GM21723 (cell line): Measurements from ENCODE around the gene ZNF467.

Source experiments
- ATAC-seq: cut with Tn5 transposase; IDR thresholded peaks from one replicate; pipeline ENCODE4 v1.9.1; 2021; ENCODE audit warnings: mild to moderate bottlenecking, moderate library complexity; ENCODE audit not compliant: unreplicated experiment

Gene ZNF467

DNA sequence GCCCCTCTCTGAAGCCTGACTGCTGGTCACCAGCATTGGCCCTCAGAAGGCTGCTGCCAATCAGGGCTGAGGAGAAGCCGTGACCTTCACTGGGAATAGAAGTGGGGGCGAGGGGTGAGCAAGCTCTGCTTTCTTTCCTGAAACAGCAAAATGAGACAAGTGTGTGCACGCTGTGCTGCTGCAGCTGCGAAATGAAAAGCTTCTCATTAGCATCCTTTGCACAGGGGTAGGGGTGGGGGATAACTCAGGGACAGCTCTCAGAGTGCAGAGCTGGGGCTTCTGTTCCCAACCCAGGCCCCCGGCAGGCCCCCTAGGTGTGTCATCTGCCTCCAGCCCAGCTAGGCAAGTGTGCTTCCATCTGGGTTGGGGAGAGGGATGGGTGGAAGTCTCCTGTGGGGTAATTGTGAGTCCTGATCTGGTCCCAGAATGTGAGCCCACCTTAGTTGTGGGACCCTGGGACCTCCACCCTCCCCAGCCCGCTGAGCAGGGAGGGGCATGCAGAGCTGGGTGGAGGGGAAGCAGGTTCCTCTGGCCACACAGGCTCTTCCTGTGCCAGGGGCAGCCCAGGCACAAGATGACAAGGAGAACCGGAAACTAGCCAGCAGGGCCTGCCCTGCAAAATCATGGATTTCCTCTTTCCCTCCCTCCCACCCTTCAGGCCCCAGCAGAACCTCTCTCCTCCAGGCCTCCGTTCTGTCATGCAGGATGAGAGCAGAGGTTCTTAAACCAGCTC is 22.2 kb downstream of the ZNF467 start:
- ATAC-seq = no peak

- ATAC-seq = no peak
Observed at GRCh38 chr7:149750122-149750845, 23.1 kb downstream of the ZNF467 start.

GRCh38 chr7:149748076-149748874 is 25.1 kb downstream of the ZNF467 start:
- ATAC-seq = no peak

GRCh38 chr7:149743476-149744255 is 29.7 kb downstream of the ZNF467 start:
- no peak for ATAC-seq

DNA sequence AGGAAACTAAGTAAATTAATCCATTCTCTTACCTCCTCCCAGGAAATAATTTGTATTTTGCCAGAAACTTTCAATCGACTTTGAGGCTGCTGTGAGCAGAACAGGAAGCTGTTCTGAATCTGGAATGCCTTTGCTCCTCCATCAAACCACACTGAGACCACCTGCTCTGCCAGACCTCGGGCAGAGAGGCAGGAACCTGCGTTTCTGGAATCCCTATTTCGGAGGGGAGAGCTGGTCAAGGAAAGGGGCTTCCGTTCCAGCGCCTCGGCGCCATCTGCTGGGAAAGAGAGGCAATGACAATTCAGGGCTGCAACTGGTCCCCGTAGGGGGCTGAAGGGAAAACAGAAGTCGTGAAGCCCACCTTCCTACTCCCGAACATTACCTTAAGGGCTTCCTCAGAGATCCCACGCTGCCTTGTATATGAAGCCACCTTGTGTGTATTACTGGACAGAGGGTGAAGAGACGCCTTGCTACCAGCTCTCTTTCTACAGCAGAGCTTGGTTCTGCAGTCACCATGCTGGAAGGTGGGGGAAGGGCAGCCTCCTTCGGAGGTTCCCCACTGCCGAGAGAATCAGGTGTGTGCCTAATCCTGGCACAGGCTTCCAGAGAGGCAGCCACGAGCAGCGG is 31.2 kb downstream of the ZNF467 start:
- peak; percentile 92 for ATAC-seq

- ATAC-seq = no peak
Observed at GRCh38 chr7:149741629-149742028, 31.8 kb downstream of the ZNF467 start.

DNA sequence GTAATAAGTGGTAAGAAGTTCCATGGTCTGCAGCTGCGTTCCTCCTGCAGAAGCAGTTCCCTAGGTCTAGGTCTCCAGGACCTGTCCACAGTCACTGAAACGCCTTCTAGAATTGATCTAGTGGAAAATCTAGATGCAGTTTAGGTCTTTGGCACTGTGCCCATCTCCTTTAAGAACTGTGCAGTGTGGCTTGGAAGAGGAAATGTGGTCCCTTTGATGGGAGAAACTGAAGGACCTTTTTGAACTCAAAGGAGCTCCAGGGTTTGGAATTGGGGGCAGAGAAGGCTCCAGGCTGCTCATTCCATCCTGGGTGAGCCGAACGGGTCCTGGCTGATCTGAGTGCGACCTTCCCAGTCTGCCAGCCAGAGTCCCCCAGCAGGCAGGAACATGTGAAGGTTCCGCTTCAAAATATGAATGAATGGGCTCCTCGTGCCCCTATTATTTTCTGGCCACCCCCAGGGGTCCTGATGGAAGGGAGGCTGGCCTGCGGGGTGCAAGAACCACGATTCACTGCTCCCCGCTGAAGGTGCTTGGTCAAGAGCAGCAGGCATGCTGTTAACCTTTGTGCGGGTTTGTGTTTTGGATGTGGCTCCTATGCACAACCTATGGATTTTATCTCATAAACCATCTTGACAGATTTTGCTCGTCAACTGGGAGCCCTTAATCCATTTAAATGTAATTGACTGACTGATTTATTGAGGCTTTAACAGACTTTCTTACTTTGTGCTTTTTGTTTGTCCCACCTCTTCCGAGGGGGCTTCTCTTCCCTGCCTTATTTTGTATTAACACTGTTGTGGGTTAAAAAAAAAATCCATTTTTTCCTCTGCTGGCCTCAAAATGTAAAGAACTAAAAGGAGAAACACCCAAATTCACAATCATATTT is 36.7 kb downstream of the ZNF467 start:
- ATAC-seq = no peak

- ATAC-seq = no peak
Observed at GRCh38 chr7:149735779-149736477, 37.5 kb downstream of the ZNF467 start.

DNA sequence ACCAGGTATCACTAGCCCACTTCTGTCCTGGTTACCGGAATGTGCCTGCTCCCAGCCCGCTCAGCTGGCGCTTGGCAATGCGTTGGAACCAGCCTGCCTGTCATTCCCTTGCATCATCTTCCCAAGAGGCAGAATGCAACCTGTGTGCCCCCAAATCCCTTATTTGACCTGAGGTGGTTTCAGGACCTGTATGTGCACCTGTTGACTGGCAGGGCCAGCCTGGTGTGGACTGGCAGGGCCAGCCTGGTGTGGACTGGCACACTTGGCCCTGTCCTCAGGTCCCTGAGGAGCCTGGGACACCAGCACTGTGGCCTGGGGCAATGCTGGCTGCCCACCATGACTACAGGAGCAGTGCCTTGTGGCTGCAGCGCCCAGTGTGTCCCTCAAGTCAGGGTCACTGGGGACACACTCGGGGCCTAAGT is 38.2 kb downstream of the ZNF467 start:
- no peak for ATAC-seq

- ATAC-seq = no peak
Observed at GRCh38 chr7:149734791-149735075, 38.7 kb downstream of the ZNF467 start.

DNA sequence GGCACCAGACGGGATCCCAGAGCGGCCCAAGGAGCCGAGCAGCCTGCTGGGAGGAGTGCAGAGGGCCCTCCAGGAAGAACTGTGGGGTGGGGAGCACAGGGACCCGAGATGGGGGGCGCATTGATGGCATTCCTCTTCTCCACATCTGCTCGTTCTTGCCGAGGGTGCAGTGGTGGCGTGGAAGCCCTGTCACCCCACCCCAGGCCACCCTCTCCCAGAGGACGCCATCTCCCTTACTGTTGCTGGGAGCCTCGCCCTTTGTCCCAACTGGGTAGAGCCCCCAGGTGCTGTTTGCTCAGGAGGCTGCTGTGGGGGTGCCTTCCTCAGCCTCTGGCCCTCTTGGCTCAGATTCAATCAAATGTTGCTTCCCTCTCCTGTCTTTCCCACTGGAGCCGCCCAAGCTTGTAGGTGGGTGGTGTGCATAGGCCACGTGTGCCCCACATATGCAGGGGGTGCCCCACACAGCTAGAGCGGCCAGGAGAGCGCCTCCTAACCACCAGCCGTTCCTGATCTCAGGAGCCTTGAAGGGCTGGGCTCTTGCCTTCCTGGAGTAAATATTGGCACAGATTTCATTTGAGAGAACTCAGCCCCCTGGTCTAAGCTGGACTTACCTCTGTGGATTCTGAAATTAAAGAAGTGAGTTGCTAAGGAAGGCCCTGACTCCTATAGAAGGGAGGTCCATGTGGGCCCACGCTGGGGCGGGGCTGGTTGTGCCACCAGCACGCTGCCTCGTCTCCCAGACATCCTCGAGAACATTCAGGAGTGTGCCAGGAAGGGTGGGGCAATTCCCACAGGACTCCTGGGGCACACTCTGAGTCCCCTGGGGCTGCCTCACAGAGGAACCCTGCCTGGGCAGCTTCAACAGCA is 39.2 kb downstream of the ZNF467 start:
- no peak for ATAC-seq

DNA sequence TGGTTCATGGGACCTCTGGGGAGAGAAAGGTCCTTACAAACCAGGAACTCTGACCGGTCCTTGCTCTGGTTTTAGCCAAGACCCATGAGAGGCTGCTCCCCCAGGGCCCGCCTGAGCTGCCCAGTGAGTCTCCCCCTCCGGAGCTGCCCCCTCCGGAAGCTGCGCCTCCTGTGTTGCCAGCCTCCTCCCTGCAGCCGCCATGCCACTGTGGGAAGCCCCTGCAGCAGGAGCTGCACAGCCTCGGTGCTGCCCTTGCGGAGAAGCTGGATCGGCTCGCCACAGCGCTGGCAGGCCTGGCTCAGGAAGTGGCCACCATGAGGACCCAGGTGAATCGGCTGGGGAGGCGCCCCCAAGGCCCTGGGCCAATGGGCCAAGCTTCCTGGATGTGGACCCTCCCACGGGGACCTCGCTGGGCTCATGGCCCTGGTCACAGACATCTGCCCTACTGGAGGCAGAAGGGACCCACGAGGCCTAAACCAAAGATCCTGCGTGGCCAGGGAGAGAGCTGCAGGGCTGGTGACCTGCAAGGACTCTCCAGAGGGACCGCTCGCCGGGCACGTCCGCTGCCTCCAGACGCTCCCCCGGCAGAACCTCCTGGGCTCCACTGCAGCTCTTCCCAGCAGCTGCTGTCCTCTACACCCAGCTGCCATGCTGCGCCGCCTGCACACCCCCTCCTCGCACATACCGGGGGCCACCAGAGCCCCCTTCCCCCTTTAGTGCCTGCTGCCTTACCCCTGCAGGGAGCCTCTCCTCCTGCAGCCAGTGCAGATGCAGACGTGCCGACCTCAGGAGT is 40.1 kb downstream of the ZNF467 start:
- ATAC-seq = no peak

GRCh38 chr7:149732611-149733010 is 40.8 kb downstream of the ZNF467 start:
- no peak for ATAC-seq

- no peak for ATAC-seq
Observed at GRCh38 chr7:149732111-149732561, 41.3 kb downstream of the ZNF467 start.

GRCh38 chr7:149731207-149731955 is 42.0 kb downstream of the ZNF467 start:
- no peak for ATAC-seq

GRCh38 chr7:149729983-149730801 is 43.2 kb downstream of the ZNF467 start:
- no peak for ATAC-seq
